Liver (tissue), 9 donors: ENCODE results near the gene RELL1. TPM values are rescaled to one million over a fixed set of nuclear protein-coding genes. Genes with fewer than 3 reads are reported as not detected.
"Not testable (repeated sequence)": the region's sequence is repeated elsewhere in the genome, so short reads cannot be mapped to it uniquely, and the experiment has no call there.

ENCODE experiments used
- DNase-seq: peaks from one replicate; pipeline ENCODE4 v3.0.0-alpha.2; 2017; ENCODE audit warnings: low spot score
- H3K27ac ChIP-seq, 2 donors: one replicate each; pipeline ENCODE4 v1.7.0; 2013; ENCODE audit warnings: inconsistent platforms in 2 of 2, low read length in 2 of 2, control low read depth in 1 of 2, low read depth in 1 of 2, mild to moderate bottlenecking in 1 of 2
- H3K27me3 ChIP-seq, 4 donors: one replicate each; pipeline versions ENCODE4 v1.6.1 to v1.7.0; 2013; ENCODE audit warnings: low read length in 3 of 4, inconsistent platforms in 1 of 4, mild to moderate bottlenecking in 1 of 4, moderate library complexity in 1 of 4; ENCODE audit not compliant: control insufficient read depth in 4 of 4, insufficient read depth in 4 of 4
- H3K36me3 ChIP-seq, 4 donors: one replicate each; pipeline versions ENCODE4 v1.6.1 to v1.7.0; 2013; ENCODE audit warnings: low read length in 3 of 4, mild to moderate bottlenecking in 3 of 4, low read depth in 1 of 4, moderate library complexity in 1 of 4; ENCODE audit not compliant: control insufficient read depth in 4 of 4, insufficient read depth in 3 of 4
- H3K4me1 ChIP-seq, 4 donors: one replicate each; pipeline versions ENCODE4 v1.6.1 to v1.7.0; 2013; ENCODE audit warnings: low read length in 3 of 4, mild to moderate bottlenecking in 3 of 4, moderate library complexity in 1 of 4; ENCODE audit not compliant: control insufficient read depth in 4 of 4, insufficient read depth in 4 of 4
- H3K4me3 ChIP-seq, 3 donors: one replicate each; pipeline versions ENCODE4 v1.6.1 to v1.7.0; 2013; ENCODE audit warnings: low read length in 3 of 3, control low read depth in 1 of 3, low read depth in 1 of 3, mild to moderate bottlenecking in 1 of 3
- H3K9ac ChIP-seq, 2 donors: one replicate each; pipeline ENCODE4 v1.7.0; 2013; ENCODE audit warnings: low read length in 2 of 2, mild to moderate bottlenecking in 2 of 2, moderate library complexity in 2 of 2, control low read depth in 1 of 2, low read depth in 1 of 2
- H3K9me3 ChIP-seq, 4 donors: one replicate each; pipeline versions ENCODE4 v1.6.1 to v1.7.0; 2013; ENCODE audit warnings: low read length in 3 of 4; ENCODE audit not compliant: control insufficient read depth in 4 of 4
- ATF3 ChIP-seq: IDR thresholded peaks from 2 replicates; pipeline ENCODE4 v1.6.1; 2016; ENCODE audit warnings: antibody characterized with exemption
- EGR1 ChIP-seq, 2 donors: IDR thresholded peaks; 2 replicates each; pipeline ENCODE4 v1.6.1; 2016 to 2018; ENCODE audit warnings: antibody characterized with exemption in 2 of 2, low read depth in 2 of 2
- FOXA1 ChIP-seq: IDR thresholded peaks from 2 replicates; pipeline ENCODE4 v1.6.1; 2016; ENCODE audit warnings: antibody characterized with exemption
- FOXA2 ChIP-seq: IDR thresholded peaks from 2 replicates; pipeline ENCODE4 v1.6.1; 2016; ENCODE audit warnings: antibody characterized with exemption
- GABPA ChIP-seq, 2 donors: IDR thresholded peaks in 1 of 2; conservative IDR thresholded peaks in 1 of 2; 2 replicates each; pipeline ENCODE4 v1.6.1; 2016; ENCODE audit warnings: antibody characterized with exemption in 2 of 2, mild to moderate bottlenecking in 1 of 2, moderate library complexity in 1 of 2
- HNF4A ChIP-seq, 2 donors: conservative IDR thresholded peaks; 2 replicates each; pipeline ENCODE4 v1.6.1; 2016; ENCODE audit warnings: antibody characterized with exemption in 2 of 2, mild to moderate bottlenecking in 2 of 2
- HNF4G ChIP-seq: IDR thresholded peaks from 2 replicates; pipeline ENCODE4 v1.6.1; 2016; ENCODE audit warnings: antibody characterized with exemption
- JUND ChIP-seq, 2 donors: IDR thresholded peaks; 2 replicates each; pipeline ENCODE4 v1.6.1; 2016; ENCODE audit warnings: antibody characterized with exemption in 2 of 2
- NR2F2 ChIP-seq: IDR thresholded peaks from 2 replicates; pipeline ENCODE4 v1.6.1; 2016; ENCODE audit warnings: antibody characterized with exemption
- RAD21 ChIP-seq, 2 donors: IDR thresholded peaks; 2 replicates each; pipeline ENCODE4 v1.6.1; 2016; ENCODE audit warnings: antibody characterized with exemption in 2 of 2, mild to moderate bottlenecking in 2 of 2
- RXRA ChIP-seq, 2 donors: IDR thresholded peaks; 2 replicates each; pipeline ENCODE4 v1.6.1; 2017 to 2018; ENCODE audit warnings: antibody characterized with exemption in 2 of 2, mild to moderate bottlenecking in 1 of 2
- SP1 ChIP-seq: IDR thresholded peaks from 2 replicates; pipeline ENCODE4 v1.6.1; 2018; ENCODE audit warnings: antibody characterized with exemption, mild to moderate bottlenecking
- TAF1 ChIP-seq: conservative IDR thresholded peaks from 2 replicates; pipeline ENCODE4 v1.6.1; 2016; ENCODE audit warnings: antibody characterized with exemption, mild to moderate bottlenecking
- YY1 ChIP-seq: IDR thresholded peaks from 2 replicates; pipeline ENCODE4 v1.6.1; 2016; ENCODE audit warnings: antibody characterized with exemption, mild to moderate bottlenecking
- ZBTB33 ChIP-seq: IDR thresholded peaks from 2 replicates; pipeline ENCODE4 v1.6.1; 2016; ENCODE audit warnings: antibody characterized with exemption
- WGBS: extraction: QIAGEN DNeasy Blood & Tissue Kit; methylation state at CpG from one replicate; pipeline ENCODE4 v1.1.7; 2013; 5-methylcytosine and 5-hydroxymethylcytosine counted together
- polyA plus RNA-seq, 2 donors: library from polyadenylated mRNA; stranded (reverse) in 1 of 2; unstranded in 1 of 2; fragments of 200-250 nt in 1 of 2; fragments of >200 nt in 1 of 2; fragmentation: Nextera tagmentation in 1 of 2; extraction: Ambion mirVana in 1 of 2; gene quantifications; one replicate each; pipeline versions ENCODE4 v1.2.1 to v1.2.3, GENCODE V29; 2013 to 2015
- total RNA-seq, 2 donors: library from RNA; depleted of rRNA; stranded (reverse); fragments of >200 nt; gene quantifications; one replicate each; pipeline ENCODE4 v1.2.3, GENCODE V29; 2014
- TF ChIP-seq, protein P1 (sequence below): IDR thresholded peaks from 2 replicates; pipeline ENCODE4 v1.6.1; 2016; ENCODE audit warnings: antibody characterized with exemption, mild to moderate bottlenecking
- TF ChIP-seq, protein P2 (sequence below): IDR thresholded peaks from 2 replicates; pipeline ENCODE4 v1.6.1; 2016; ENCODE audit warnings: antibody characterized with exemption
- TF ChIP-seq, protein P3 (sequence below): fragments of 150-350 bp; IDR thresholded peaks from 2 replicates; pipeline ENCODE4 v1.5.1; 2017; ENCODE audit warnings: improper control_type of control experiment, low read depth, low read length; ENCODE audit not compliant: missing input control
- donor health status: healthy.
- donor health status: healthy.
- donor health status: healthy.
- donor health status: healthy.
- donor health status: healthy.

Gene RELL1
- total and polyA plus RNA-seq, 4 donors, result 1.5 to 16.8 (median 7.3) TPM

- TF ChIP-seq HNF4G (no peak), NR2F2 (no peak), YY1 (no peak)
These were observed 15.1 kb downstream of the RELL1 start (continued) for GRCh38 chr4:37671072-37671471.

DNA sequence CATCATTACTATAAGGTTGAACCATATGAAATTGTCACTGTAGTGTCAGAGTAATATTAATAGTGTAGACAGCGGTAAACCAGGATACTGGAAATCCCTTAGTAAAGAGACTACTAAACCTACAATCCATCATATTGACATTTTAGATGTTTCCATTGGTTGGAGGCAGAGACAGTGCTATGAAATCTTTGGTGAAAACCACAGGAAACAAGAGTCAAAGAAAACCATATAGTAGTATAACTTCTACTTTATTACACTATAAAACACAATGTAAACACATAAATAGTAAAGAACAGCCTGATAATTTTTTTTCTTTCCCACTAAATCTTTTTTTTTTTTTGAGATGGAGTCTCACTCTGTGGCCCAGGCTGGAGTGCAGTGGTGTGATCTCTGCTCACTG, 15.9 kb downstream of the RELL1 start:
- Histone ChIP-seq H3K36me3 (no peaks in the 10 kb centered on the region), H3K4me1 (peaks cover 5 to 23% (median 7%) of the 10 kb centered on the region in 4 donors), H3K27ac (no peak overlapping the region), H3K4me3 (no peak overlapping the region), H3K9ac (no peak overlapping the region), H3K27me3 (no peaks in the 10 kb centered on the region), H3K9me3 (no peaks in the 10 kb centered on the region)
- TF ChIP-seq HNF4A (conservative IDR thresholded peaks at IDR 0.05) (no peak), ZBTB33 (no peak), ATF3 (no peak), NR2F2 (no peak), GABPA (IDR thresholded peaks at IDR 0.05 in 1 of 2, conservative IDR thresholded peaks at IDR 0.05 in 1 of 2) (no peak), RXRA (IDR thresholded peaks at IDR 0.05) (no peak), RAD21 (IDR thresholded peaks at IDR 0.05) (no peak), SP1 (no peak), EGR1 (IDR thresholded peaks at IDR 0.05; ENCODE audit: low read depth in 2 of 2) (no peak), TAF1 (no peak), HNF4G (no peak), YY1 (no peak), FOXA1 (no peak), FOXA2 (no peak), JUND (IDR thresholded peaks at IDR 0.05) (no peak)
- TF ChIP-seq, protein P1, sequence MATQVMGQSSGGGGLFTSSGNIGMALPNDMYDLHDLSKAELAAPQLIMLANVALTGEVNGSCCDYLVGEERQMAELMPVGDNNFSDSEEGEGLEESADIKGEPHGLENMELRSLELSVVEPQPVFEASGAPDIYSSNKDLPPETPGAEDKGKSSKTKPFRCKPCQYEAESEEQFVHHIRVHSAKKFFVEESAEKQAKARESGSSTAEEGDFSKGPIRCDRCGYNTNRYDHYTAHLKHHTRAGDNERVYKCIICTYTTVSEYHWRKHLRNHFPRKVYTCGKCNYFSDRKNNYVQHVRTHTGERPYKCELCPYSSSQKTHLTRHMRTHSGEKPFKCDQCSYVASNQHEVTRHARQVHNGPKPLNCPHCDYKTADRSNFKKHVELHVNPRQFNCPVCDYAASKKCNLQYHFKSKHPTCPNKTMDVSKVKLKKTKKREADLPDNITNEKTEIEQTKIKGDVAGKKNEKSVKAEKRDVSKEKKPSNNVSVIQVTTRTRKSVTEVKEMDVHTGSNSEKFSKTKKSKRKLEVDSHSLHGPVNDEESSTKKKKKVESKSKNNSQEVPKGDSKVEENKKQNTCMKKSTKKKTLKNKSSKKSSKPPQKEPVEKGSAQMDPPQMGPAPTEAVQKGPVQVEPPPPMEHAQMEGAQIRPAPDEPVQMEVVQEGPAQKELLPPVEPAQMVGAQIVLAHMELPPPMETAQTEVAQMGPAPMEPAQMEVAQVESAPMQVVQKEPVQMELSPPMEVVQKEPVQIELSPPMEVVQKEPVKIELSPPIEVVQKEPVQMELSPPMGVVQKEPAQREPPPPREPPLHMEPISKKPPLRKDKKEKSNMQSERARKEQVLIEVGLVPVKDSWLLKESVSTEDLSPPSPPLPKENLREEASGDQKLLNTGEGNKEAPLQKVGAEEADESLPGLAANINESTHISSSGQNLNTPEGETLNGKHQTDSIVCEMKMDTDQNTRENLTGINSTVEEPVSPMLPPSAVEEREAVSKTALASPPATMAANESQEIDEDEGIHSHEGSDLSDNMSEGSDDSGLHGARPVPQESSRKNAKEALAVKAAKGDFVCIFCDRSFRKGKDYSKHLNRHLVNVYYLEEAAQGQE, result no peak
- TF ChIP-seq, protein P2, sequence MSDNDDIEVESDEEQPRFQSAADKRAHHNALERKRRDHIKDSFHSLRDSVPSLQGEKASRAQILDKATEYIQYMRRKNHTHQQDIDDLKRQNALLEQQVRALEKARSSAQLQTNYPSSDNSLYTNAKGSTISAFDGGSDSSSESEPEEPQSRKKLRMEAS, result no peak
- TF ChIP-seq, protein P3, sequence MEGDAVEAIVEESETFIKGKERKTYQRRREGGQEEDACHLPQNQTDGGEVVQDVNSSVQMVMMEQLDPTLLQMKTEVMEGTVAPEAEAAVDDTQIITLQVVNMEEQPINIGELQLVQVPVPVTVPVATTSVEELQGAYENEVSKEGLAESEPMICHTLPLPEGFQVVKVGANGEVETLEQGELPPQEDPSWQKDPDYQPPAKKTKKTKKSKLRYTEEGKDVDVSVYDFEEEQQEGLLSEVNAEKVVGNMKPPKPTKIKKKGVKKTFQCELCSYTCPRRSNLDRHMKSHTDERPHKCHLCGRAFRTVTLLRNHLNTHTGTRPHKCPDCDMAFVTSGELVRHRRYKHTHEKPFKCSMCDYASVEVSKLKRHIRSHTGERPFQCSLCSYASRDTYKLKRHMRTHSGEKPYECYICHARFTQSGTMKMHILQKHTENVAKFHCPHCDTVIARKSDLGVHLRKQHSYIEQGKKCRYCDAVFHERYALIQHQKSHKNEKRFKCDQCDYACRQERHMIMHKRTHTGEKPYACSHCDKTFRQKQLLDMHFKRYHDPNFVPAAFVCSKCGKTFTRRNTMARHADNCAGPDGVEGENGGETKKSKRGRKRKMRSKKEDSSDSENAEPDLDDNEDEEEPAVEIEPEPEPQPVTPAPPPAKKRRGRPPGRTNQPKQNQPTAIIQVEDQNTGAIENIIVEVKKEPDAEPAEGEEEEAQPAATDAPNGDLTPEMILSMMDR, result no peak
- 93% methylated on average over 1 of the region's 1 CpG for WGBS
- DNase-seq, result no peak

DNA sequence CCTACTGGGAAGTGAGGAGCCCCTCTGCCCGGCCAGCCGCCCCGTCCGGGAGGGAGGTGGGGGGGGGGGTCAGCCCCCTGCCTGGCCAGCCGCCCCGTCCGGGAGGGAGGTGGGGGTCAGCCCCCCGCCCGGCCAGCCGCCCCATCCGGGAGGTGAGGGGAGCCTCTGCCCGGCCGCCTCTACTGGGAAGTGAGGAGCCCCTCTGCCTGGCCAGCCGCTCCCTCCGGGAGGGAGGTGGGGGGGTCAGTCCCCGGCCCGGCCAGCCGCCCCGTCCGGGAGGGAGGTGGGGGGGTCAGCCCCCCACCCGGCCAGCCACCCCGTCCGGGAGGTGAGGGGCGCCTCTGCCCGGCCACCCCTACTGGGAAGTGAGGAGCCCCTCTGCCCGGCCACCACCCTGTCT, 17.1 kb downstream of the RELL1 start:
- not testable (repeated sequence) for H3K27me3 ChIP-seq, H3K36me3 ChIP-seq, H3K9me3 ChIP-seq, DNase-seq, H3K4me3 ChIP-seq, H3K9ac ChIP-seq, H3K27ac ChIP-seq
- 97% methylated on average over 20 of the region's 26 CpGs for WGBS
- peaks cover 5 to 27% (median 11%) of the 10 kb centered on the region in 4 donors for H3K4me1 ChIP-seq
